ENCODE data around the gene NHERF2.

Gene NHERF2

DNA sequence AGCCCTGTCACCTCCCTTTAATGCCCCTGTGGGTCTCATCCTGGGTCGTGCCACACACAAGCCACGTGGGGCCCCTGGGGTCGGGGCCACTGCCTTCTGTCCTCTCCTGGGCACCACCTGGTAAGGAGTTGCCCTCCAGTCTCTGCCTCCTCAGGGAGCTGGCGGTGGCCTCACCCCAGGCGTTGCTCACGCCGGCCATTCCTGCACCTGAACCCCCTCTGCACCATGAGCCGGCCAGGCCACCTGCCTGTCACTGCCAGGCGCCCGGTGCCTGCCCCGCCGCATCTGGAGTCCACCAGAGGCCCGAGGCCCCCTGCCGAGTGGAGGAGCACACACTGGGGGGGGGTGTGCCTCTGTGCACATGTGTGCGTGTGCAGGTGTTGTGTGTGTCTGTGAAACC, 10.4 kb downstream of the NHERF2 start:
- in situ Hi-C loops (cut with MboI; ENCODE audit: low sequenced_read_pairs), result no loop called here

DNA sequence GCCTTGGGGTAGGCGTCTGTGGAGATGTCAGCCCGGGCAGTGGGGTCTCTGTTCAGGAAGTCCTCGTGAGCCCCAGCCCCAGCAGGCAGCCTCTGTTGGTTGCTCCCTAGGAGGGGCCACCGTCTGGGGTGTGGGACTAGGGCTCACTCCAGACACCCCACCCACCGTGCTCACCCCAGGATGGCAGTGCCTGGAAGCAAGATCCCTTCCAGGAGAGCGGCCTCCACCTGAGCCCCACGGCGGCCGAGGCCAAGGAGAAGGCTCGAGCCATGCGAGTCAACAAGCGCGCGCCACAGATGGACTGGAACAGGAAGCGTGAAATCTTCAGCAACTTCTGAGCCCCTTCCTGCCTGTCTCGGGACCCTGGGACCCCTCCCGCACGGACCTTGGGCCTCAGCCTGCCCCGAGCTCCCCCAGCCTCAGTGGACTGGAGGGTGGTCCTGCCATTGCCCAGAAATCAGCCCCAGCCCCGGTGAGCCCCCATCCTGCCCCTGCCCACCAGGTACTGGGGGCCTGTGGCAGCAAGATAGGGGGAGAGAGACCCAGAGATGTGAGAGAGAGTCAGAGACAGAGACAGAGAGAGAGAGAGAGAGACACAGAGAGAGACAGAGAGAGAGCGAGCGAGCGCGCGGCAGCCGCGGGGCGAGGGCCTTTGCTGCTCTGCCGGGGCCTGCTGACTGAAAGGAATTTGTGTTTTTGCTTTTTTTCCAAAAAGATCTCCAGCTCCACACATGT, 11.1 kb downstream of the NHERF2 start:
- in situ Hi-C loops (cut with MboI; ENCODE audit: low sequenced_read_pairs), result no loop called here

- in situ Hi-C loops (cut with MboI; ENCODE audit: low sequenced_read_pairs), result no loop called here
Observed at GRCh38 chr16:2038382-2039231, 11.9 kb downstream of the NHERF2 start.

GRCh38 chr16:2039274-2040031, 12.8 kb downstream of the NHERF2 start:
- in situ Hi-C loops (cut with MboI; ENCODE audit: low sequenced_read_pairs), result no loop called here

GRCh38 chr16:2040041-2040786, 13.5 kb downstream of the NHERF2 start:
- in situ Hi-C loops (cut with MboI; ENCODE audit: low sequenced_read_pairs), result no loop called here

- in situ Hi-C loops (cut with MboI; ENCODE audit: low sequenced_read_pairs), result no loop called here
Observed at GRCh38 chr16:2040787-2041522, 14.3 kb downstream of the NHERF2 start.

GRCh38 chr16:2042171-2042985, 15.7 kb downstream of the NHERF2 start:
- in situ Hi-C loops (cut with MboI; ENCODE audit: low sequenced_read_pairs), result no loop called here

- in situ Hi-C loops (cut with MboI; ENCODE audit: low sequenced_read_pairs), result no loop called here
Observed at GRCh38 chr16:2042986-2043666, 16.4 kb downstream of the NHERF2 start.

GRCh38 chr16:2043667-2044451, 17.2 kb downstream of the NHERF2 start:
- in situ Hi-C loops (cut with MboI; ENCODE audit: low sequenced_read_pairs), result no loop called here

DNA sequence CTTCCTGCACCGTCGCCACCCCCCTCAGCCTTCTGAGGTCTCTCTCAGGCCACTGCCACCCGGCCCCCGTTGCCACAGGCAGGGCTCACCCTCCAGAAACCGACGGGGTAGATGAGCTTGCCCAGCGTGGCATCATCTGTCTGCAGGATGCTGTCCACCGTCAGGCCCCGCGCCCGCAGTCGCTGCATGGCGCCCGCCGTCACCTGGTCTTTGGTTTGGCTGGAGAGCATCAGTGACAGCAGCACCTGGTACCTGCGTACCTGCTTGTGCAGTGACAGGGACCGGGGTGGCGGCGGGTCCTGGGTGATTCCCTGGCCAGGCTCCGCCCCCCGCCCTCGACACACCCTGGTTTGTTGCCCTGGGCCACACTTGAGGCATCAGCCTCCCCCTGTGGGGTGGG, 17.8 kb downstream of the NHERF2 start:
- in situ Hi-C loops (cut with MboI; ENCODE audit: low sequenced_read_pairs), result no loop called here

DNA sequence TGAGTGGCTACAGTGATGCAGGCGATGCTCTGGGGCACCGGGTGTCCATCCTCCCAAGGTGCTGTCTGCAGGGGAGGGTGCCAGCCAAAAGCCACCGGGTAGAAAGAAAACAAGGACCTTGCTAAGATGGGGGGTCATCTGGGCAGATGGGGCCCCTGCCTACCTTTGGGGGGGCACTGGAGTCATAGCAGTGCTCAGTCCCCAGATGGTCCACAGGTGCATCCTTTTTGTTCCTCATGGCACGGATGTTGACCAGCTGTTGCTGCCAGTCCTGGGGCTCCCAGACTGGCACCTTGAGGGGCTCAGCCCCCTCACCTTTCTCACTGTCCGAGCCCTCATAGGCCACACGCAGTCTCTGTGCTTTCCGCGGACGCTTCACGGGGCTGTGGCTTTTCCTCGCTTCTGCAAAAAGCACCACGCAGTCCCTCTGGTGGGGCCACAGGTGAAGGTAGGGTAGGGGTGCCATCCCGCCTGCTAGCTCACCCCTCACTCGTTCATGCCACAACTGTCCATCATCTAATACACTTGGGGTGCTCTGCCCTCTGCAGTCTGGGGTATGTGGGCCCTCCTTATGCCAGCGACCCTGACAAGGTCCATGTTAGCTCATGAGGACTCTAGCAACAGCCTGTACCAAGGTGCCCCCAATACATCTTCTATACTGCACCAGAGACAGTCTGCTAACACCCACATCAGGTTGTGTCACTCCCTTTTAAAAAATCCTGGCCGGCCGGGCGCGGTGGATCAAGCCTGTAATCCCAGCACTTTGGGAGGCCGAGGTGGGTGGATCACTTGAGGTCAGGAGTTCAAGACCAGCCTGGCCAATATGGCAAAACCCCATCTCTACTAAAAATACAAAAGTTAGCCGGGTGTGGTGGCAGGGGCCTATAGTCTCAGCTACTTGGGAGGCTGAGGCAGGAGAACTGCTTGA, 19.5 kb downstream of the NHERF2 start:
- in situ Hi-C loops (cut with MboI; ENCODE audit: low sequenced_read_pairs), result no loop called here

DNA sequence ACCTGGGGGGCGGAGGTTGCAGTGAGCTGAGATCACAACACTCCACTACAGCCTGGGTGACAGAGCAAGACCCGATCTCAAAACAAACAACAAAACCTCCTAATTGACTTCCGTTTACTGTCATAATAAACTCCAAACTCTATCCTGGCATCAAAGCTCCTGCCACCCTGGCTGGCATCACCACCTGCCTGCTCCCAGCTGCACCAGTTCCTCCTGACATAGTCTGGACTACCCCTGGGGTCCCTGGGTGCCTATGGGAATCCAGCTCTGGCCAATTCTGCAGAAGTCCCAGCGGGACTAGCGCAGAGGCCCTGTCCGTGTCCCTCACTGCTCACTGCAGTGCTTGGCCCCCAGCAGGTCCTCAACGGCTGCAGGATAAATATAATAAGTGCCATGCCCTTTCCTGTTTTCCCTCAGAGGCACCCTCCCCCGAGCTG, 20.2 kb downstream of the NHERF2 start:
- in situ Hi-C loops (cut with MboI; ENCODE audit: low sequenced_read_pairs), result no loop called here

DNA sequence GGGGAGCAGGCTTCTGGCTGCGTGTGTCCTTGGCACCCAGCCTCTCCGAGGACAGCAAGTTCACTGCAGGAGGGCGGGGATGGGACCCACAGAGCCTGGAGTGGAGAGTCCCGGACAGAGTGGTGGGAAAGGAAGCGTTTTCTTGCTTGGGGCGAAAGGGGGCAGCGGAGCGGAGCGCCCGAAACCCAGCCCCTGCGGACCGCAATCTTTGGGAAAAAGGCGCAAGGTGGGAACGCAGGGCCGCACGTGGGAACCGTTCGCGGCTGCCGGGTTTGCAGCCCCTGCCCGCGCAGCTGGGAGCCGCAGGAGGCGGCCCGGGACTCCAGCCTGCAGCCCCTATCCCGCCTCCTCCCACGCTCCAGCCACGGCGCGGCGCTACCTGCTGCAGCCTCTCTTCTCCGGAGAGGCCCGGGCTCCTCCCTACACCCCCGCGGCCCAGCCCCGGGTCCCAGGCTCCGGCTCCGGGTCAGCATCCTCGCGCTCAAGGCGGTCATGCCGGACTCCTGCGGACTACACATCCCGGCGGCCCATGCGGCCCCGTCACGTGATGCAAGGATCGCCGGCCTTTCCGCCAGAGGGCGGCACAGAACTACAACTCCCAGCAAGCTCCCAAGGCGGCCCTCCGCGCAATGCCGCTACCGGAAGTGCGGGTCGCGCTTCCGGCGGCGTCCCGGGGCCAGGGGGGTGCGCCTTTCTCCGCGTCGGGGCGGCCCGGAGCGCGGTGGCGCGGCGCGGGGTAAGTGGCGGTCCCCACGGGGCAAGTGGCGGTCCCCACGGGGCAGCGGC, 20.8 kb downstream of the NHERF2 start, which contains the start of the genes NTHL1 and TSC2:
TSS of gene NTHL1 (minus strand) at position 505 of the 786 bp plus-strand sequence. CDS start at position 494, 11 bp downstream.
TSS of gene TSC2 (plus strand) at position 656 of the 786 bp plus-strand sequence. CDS start 631 bp downstream, outside the sequence.
- in situ Hi-C loops (cut with MboI; ENCODE audit: low sequenced_read_pairs), result no loop called here

- in situ Hi-C loops (cut with MboI; ENCODE audit: low sequenced_read_pairs), result no loop called here
Observed at GRCh38 chr16:2048116-2048543, 21.4 kb downstream of the NHERF2 start.

DNA sequence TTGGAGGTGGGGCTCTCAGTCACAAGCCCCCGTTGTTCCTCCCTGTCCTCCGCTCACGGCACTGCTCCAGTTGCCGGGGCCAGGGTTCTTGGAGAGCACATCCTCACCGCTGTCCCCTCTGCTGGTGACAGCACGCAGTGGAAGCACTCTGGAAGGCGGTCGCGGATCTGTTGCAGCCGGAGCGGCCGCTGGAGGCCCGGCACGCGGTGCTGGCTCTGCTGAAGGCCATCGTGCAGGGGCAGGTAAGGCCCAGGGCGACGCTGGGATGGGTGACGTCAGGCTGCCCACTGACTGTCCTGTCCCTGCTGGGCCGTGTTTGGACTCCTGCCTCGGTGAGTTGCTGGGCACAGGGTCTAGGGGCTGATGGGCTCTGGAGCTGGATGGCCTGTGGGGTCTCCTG, 26.5 kb downstream of the NHERF2 start:
- in situ Hi-C loops (cut with MboI; ENCODE audit: low sequenced_read_pairs), result no loop called here

DNA sequence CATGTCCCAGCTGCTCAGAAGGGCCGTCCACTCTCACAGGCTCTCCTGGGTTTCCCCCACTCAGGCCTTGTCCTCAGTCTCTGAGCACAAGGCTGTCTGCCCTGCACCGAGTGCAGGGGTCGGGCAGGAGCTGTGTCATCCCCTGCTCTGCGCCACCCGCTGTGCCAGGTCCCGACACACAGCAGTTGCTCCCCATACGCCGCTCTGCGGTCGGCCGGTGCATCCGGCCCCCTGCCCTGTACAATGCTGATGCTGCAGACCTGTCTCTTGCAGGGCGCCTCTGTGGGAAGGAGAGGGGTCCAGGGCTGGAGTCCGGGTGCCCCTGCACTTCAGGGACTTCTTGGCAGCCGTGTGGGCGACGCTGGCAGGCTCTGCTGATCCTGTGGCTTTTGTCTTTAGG, 27.2 kb downstream of the NHERF2 start:
- in situ Hi-C loops (cut with MboI; ENCODE audit: low sequenced_read_pairs), result no loop called here

Measured in HL-60/S4 treated with retinoic acid at 250 ng/mL for 4 days and 3 days (cell line).